NCI-H146 treated with DMSO at 0.1 percent for 48 hours (cell line): Measurements from ENCODE around the gene USH2A.
A peak's percentile ranks its signal among the peaks of the same experiment; 100 is the strongest.

Source experiments
- DNase-seq: peaks from one replicate; lab custom pipeline; 2025; ENCODE audit not compliant: unreplicated experiment; lab: John Stamatoyannopoulos, UW

The USH2A gene

DNA sequence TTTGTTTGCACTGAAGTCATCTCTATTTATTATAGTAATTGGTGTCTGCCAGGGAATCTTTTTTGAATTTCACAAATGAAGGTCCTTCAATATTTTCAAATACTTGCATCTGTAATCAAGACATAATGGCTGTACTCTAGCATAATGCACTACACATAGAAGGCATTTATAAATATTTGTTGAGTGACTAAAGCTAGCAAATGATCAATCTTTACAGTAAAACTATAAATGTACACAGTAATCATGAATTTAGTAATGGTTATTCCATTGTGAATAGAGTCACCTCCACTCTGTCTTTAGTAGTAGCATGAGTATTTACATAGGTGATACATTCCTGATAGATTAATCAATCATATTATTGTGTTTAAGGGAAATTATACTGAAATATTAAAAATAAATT lies 119.6 kb downstream of the USH2A start:
- no peak for DNase-seq

DNA sequence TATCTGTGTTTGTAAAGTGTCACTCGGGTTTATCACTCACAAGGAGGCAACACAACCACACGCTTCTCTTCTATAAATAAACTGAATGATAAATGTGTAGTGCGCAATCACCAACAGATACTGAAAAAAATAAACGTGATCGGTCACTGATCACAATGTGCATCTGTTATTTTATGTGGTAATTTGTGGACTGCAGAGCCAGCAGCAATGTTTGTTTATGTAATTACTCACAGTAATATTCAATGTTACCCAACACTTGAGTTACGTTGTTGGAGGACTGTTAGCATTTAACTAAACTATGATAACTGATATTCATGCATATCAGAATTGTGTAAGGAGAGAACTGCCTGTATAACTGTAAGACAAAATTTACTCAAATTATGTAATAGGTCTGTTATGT lies 129.6 kb downstream of the USH2A start:
- no peak for DNase-seq

DNA sequence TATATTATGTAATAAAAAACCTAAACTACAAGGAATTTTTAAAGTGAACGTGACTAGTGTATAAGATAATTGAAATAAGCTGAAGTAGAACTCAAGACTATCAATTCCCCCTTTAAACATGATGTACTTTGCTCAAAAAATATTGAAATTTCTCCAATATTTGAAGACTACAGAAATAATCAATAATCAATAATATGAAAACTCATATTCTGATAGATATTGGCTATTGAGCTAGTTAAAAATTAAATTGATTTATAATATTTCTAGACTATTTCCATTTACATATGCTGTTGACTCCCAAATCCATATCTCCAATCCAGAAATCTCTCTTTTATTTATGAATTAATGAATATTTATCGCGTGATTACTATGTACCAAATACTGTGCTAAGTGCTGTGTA lies 133.2 kb downstream of the USH2A start:
- DNase-seq: no peak

DNA sequence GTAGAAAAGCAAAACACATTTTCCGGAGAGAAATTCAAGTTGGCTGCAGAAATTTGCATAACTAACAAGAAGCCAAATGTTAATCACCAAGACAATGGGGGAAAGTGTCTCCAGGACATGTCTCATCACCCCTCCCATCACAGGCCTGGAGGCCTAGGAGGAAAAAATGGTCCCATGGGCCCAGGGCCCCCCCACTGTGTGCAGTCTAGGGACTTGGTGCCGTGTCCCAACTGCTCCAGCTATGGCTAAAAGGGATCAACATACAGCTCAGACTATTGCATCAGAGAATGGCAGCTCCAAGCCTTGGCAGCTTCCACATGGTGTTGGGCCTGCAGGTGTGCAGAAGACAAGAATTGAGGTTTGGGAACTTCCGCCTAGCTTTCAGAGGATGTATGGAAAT lies 138.2 kb downstream of the USH2A start:
- DNase-seq: no peak

DNA sequence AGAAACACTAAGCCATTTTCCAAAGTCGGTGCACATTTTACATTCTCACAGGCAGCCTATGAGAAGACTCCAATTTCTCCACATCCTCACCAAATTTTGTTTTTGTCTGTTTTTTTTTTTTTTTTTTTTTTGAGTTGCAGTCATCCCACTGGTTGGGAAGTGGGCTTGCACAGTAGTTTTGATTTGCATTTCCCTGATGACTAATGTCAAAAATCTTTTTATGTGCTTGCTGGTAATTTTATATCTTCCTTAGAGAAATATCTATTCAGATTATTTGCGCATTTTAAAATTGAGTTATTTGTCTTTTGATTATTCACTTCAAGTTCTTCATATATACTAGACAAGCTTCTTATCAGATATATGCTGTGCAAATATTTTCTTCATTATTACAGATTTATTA lies 141.5 kb downstream of the USH2A start:
- DNase-seq: no peak

DNA sequence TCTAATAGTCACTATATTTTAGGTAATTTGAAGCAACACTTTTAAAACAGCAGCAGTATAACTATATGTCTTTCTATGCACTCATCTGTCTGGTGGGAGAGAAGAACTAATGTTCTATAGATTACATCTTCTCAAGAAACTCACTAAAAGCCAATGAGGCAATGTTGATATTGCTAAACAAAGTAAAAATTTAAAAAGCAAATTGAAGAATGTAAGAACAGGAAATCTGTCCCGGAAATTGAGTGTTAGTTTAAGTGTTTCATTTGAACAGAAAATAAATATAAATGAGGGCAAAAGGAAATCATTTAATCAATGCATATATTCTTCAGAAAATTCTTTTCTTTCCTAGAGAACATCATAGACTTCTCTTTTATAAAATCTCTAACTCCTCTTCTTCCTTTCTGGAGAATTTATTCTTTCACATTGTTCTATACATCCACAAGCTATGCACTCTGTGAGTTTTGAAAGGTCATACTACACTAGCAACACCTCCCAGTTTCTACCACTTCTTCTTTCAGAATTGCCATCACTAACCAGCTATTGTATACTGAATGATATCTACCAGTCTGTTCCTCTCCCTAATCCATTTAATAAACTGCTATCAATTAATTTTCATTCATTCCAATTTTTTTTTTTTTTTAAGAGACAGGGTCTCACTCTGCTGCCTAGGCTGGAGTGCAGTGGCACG lies 153.0 kb downstream of the USH2A start:
- no peak for DNase-seq

DNA sequence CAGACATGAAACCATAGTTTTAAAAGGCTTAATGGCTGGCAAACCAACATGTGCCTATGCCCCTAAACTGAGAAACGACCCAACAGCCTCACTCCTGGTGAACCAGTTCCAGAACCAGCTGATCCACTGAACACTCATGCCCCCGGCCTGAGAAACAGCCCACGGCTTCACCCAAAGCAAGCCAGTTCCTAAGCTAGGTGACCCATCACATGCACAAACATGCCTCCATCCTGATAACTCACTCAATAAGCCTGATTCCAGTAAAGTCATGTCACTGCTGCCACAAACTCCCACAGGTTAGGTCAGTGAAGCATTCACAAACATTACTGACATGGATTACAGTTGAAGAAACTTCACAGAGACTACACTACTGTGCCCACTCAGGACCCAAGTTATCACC lies 161.6 kb downstream of the USH2A start:
- no peak for DNase-seq

DNA sequence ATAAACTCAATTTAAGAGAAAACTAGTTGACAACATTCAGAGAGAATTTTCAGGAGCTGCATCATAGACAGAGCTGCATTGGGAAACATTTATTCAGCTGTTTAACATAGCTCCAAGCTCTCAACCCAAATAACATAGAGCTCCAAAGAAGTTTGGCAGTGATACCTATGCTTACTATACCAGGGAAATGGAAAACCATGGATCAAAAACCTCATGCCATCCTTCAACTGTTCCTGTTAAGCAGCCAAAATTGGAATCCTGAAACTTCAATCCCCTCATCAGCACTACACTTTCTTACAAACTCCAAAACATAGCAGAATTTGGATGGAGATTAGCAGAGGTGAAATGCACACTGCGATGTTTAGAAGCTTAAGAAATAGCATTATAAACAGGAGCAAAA lies 164.4 kb downstream of the USH2A start:
- no peak for DNase-seq

DNA sequence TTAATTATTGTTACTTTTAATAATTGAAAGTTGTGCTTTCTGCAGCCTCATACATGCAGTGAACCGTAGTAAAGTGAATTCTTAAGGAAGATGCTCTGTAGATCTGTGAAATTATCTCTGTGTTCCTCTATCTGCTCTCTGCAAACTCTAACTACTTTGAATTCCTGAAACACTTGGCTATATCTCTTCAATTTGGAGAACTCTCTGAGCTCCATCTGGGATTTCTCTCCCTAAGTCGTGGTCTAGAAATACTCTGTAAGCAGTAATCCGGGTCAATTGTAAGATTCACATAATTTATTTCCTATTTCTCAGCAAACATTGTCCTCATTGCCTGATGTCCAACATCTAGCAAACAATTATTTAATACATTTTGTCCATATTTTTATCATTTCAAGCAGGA lies 164.9 kb downstream of the USH2A start:
- DNase-seq: no peak

DNA sequence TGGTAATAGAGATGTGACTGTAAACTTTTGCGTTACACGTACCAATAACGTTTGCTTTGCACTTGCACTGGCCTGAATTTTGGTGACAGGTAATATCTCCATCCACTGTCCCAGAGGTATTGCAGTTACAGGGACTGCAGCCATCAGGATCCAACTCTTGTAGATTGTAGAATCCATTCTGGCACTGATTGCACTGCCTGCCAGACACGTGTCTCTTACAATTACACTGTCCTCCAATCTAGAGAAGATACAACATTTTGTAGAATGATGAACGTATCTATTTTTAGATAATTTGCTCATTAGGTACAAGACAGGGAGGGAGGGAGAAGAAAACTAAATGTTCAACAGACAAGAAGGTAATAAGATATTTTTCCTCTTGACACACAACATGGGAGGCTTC lies 172.4 kb downstream of the USH2A start:
- DNase-seq: no peak

DNA sequence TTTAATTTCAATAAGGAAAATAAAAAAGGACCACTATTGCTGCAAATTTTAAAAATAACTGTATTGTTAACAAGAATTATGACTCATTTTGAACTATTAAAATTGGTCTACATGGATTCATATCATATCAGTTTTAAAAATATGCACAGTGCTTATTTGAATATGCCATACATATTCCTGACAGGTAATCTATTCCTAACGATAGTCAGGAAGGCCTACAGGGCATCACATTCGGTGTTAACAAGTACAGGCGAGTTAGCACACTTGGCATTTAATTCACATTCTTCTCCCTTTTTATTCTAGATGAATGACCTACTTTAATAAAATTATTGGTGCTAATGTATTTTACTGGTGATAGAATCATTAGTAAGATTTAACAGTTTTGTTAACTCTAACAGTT lies 174.6 kb downstream of the USH2A start:
- no peak for DNase-seq

DNA sequence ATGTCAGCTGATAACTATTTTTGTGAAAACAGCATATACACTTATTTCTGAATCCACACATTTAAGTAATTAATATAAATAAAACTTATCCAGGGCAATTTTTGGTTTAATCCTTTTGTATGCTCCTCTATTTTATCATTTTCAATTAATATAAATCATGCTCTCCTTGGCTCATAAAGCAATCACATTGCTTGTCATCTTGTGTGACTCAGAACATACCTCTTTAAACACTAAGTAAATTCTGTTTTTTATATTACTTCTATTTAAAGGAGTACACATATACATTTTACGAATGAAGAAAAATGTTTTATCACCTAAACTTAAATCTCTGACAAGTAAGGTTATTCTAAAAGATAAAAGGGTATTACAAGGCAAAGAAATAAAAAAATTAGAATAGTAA lies 175.3 kb downstream of the USH2A start:
- no peak for DNase-seq

DNA sequence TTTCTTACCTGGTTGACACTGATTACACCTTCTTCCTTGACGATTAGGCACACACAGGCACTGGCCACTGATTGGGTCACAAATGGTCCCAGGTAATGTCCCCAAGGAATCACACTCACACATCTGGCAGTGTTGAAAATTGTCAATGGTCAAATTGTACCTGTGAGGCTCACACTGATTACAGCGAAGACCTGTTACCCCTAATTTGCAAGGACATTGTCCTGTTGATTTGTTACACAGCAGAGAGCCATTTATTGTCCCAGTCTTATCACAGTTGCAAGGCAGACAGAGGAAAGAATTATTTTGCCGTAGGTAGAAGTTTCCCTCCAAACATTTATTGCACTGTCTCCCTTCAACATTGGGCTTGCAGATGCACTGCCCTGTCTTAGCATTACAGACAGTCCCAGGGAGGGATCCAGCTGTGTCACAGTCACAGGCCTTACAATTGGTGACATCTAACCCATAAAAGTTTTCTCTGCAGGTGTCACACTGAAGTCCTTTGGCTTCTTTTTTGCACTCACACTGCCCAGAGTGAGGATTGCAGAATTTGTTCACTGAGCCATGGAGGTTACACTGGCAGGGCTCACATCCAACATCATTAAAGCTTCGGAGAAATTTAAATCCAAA lies 176.6 kb downstream of the USH2A start:
- no peak for DNase-seq

DNA sequence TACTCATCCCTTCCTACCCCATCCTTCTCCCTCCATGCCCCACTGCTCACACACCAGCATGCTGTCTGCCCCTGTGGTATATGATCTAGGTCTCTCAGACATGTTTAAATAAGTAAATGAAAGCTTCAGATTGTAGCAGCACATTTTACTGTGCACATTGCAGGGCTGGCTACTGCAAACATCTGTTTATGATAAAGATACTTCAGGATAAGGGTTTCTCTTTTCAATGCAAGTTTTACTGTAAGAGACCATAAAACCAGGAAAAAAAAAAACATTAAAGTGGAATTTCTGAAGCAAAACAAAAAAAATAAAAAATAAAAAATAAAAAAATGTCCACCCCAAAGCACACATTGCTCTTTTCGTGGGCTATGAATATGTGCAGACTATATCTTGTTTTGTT lies 184.4 kb downstream of the USH2A start:
- DNase-seq: no peak

DNA sequence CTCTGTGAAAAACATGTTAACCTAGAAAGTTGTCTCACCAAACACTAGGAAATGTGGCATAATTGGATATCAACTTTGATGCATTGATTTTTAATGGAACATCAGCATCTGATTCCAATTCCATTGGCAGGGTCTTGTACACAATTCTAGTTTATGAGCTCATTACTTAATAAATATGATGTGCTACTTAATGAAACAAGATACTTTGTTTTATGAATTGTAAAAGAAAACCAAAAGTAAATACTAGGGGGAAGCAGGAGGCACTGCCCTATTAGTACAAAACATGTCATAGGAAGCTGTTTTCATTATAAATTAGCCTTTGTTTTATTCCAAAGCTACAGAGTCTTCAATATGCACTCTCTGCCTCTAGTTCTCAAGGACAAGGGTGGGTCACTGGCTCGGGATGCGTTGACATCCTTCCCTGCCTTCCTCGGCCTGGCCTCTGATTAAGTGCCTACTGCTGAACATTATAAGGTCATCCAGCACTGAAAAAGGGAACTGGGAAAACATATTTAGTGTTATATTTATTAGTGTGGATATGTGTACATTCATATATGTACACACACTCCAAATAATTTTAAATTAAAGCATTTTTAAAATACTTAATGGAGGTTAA lies 185.2 kb downstream of the USH2A start:
- DNase-seq: no peak

DNA sequence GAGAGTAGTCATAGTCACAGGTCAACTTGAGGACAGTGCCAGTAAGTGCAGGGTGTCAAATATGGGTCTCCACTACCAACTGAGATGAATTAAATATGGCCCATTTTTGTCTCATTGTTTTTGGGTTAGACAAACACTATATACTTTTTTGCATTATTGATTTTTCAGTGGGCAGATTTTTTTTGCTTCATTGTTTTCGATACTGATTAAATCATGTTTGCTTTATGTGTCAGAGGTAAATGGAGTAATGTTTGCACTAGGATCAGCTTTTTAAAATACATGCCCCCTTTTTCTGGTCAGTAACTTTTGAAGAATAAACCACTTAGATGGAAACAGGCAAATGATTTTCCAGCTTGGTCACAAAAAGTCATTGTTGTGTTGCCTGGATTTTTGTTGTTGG lies 199.0 kb downstream of the USH2A start:
- DNase-seq: peak; percentile 47

DNA sequence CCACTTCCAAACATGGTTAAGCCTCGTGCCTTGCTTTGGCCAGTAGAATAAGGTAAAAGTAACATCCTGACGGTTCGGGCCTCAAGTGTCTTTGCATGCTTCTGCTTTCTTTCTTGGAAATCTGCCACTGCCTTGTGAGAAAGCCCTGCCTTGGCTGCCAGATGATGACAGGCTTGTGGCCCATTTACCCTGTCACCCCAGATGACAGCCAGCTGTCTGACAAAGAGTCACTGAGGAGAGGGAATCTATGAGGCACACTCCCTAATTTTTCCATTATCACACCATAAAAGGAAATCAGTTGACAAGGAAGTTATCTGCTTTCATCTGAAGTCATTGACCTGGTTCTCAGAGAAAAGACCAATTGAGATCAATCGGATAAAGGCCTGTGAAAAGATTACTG lies 199.8 kb downstream of the USH2A start:
- no peak for DNase-seq

DNA sequence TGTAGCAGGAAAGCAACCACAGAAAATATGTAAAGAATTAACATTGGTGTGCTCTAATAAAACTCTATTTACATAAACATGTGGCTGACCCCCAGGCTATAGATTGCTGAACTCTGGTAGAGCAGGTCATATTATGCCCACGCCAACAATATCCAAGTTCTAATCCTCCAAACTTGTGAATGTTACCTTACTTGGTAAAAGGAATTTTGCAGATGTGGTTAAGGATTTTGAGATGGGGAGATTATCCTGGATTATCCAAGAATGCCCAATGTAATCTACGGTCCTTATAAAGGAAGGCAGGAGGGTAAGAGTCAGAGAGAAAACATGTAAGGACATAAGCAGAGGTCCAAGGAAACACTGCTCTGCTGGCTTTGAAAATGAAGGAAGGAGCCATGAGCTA lies 201.0 kb downstream of the USH2A start:
- DNase-seq: no peak

DNA sequence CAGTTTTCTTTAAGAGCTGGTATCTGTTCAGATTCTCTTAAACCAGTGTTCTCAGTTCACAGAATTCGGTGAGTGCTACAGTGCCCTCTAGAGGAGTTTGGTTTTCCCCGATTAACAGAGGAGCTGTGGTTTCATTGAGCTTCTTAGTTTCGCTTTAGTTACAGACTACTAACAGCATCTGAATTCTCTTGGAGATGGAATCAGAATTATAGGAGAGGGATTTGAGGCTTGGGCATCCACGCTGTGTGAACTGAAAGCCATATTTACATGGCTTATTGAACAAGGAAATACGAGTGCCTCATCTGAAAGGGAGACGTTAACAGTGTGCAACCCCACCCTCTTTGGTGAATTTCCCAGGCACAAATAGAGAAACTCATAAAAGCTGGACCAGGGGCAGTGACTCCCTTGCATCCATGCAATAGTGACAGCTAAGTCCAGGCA lies 202.0 kb downstream of the USH2A start:
- peak; percentile 31 for DNase-seq

DNA sequence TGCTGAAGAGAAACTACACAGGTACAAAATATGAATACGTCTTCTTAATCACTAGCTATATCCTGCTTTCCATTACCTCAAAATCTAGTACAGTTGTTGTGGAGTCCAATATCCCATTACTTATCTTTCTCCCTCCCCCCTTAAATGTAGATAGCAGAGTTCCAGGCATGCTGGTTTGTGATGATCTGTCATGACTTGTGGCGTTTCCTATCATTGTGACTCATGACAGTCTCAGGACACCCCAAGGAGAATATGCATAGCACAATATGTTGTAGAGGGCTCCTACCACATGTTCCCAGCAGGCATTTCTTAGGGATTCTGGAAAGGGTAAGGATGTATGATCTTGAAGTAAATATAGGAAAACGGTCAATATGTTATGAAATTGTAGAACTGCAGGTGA lies 206.9 kb downstream of the USH2A start:
- DNase-seq: no peak

DNA sequence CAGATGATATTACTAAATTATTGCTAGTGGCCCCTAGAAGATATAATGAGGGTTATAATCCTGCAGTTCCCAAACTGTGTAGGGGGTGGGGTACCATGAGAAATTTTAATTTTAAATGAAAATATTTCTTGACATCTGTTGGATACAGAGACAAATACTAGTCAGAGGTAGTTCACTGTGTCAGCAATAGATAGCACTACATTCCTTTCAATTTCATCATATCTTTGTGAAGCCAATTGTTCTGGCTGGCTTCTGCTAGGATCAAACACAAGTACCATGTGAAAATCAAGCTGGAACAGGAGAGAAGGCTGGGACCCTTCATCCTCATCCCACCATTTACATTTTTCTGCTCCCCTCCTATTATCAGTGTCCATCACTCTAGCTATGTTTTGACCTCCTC lies 208.1 kb downstream of the USH2A start:
- no peak for DNase-seq

DNA sequence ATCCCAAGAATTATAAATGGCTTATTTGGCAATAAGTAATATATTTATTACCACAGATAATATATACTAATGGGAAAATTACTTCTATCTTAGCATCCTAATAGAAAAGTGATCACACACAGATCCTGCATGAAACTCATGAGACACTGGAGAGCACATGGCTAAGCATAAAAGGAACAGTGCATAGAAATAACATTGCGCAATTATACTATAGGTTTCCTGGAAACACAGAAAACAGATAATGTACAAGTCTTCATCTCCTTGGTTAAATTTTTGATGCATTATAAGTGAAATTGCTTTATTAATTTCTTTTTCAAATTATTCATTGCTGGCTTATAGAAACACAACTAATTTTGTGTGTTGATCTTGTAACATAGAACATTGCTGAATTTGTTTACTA lies 210.4 kb downstream of the USH2A start:
- DNase-seq: no peak

DNA sequence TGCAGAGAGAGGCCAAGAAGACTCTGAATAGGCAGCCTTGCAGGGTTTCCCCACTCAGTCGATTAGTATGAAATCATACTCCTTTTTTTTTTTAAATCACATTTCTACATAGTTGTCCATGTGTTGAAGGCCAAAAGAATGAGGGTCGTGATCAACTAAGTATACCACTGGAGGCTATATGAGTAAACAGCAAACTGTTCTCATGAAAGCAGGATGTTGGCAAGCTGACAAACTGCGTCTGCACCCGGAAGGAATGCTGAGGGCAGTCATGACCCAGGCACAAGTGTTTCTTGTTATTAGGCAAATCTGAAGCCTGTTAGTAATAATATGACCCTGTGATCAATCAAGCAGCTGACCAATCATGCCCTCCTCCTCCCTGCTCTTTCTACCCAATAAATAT lies 213.2 kb downstream of the USH2A start:
- DNase-seq: no peak
